GM19035 (cell line): ENCODE measurements around the gene PPP6R1.

Experiments
- ATAC-seq: cut with Tn5 transposase; IDR thresholded peaks from one replicate; pipeline ENCODE4 v1.9.1; 2021; ENCODE audit not compliant: unreplicated experiment

The PPP6R1 gene, protein sequence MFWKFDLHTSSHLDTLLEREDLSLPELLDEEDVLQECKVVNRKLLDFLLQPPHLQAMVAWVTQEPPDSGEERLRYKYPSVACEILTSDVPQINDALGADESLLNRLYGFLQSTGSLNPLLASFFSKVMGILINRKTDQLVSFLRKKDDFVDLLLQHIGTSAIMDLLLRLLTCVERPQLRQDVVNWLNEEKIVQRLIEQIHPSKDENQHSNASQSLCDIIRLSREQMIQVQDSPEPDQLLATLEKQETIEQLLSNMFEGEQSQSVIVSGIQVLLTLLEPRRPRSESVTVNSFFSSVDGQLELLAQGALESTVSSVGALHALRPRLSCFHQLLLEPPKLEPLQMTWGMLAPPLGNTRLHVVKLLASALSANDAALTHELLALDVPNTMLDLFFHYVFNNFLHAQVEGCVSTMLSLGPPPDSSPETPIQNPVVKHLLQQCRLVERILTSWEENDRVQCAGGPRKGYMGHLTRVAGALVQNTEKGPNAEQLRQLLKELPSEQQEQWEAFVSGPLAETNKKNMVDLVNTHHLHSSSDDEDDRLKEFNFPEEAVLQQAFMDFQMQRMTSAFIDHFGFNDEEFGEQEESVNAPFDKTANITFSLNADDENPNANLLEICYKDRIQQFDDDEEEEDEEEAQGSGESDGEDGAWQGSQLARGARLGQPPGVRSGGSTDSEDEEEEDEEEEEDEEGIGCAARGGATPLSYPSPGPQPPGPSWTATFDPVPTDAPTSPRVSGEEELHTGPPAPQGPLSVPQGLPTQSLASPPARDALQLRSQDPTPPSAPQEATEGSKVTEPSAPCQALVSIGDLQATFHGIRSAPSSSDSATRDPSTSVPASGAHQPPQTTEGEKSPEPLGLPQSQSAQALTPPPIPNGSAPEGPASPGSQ

GRCh38 chr19:55258828-55259539, at the start of gene PPP6R1:
TSS of gene PPP6R1 (minus strand) at chr19:55259017. CDS start at chr19:55247103, 11,914 bp downstream.
- peak; percentile 70 for ATAC-seq

DNA sequence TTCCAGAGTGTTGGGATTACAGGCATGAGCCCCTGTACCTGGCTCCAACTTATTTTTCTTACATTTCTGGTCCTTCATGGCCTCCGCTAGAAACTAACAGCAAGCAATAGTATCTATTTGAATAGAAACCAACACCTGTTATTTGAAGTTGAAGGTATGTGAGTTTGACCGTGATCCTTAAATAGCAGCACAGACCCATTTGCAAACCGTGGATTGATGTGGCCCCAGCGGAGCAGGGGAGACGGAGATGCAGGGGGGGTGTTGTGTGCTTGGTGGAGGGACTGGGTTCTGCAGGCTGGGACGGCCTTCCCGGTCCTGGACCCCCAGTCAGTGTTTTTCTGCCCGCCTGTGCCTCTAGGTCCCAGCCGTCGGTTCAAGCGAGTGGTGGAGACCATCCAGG, 49.5 kb upstream of the PPP6R1 start:
- no peak for ATAC-seq

- no peak for ATAC-seq
These were observed 47.9 kb upstream of the PPP6R1 start for GRCh38 chr19:55306712-55307111.

DNA sequence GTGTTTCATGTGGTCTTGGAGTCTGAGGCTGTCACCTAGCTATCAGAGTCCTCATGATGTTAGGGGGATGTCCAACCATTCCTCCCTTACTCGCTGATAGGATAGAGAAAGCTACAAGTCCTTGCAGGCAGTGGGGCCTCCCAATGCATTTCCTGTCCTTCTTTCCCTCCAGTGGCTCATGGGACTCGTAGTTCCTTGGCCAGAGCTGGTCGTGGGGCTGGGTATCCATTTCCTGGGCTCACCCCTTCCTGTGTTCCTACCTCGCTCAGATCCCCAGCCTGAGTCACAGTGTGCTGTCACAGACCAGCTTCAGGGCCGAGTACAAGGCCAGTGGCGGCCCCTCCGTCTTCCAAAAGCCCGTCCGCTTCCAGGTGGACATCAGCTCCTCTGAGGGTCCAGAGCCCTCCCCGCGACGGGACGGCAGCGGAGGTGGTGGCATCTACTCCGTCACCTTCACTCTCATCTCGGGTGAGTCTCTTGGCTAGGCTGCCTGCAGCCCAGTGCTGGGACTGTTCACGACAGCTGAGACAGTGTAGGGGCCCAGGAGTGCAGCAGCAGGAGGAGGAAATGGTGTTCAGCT, 47.3 kb upstream of the PPP6R1 start:
- ATAC-seq: no peak

DNA sequence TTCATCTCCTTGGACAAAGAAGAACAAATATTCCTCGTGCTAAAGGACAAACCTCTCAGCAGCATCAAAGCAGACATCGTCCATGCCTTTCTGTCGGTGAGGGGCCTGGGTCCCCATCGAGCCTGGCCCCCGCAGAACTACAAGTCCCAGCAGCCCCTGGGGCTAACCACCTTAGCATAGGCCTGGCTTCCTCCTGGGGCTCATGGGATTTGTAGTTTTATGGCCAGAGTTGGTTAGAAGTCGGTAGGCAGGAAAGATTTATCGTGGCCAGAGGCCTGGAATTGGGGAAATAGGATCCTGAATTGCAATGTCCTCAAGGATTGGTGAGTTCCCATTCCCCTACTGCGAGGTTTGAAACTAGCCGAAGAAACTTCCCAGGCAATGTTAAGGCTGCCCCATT, 46.7 kb upstream of the PPP6R1 start:
- no peak for ATAC-seq

- no peak for ATAC-seq
These were observed 46.2 kb upstream of the PPP6R1 start for GRCh38 chr19:55304980-55305379.

- ATAC-seq: no peak
These were observed 45.6 kb upstream of the PPP6R1 start for GRCh38 chr19:55304279-55304978.

DNA sequence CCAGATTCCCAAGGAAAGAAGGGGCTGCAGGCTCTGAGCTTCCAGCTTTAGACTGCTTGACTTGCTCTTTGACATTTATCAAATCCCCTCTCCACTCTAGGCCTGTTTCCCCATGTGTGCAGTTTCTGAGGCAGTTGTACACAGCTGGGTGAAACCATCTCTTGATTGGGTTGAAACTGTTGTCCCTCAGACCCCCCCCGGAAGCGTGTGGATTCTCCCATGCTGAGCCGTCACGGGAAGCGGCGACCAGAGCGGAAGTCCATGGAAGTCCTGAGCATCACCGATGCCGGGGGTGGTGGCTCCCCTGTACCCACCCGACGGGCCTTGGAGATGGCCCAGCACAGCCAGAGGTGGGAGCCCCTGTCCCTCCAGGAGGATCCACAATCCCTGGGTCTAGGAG, 44.7 kb upstream of the PPP6R1 start:
- ATAC-seq: no peak

- ATAC-seq: no peak
These were observed 43.5 kb upstream of the PPP6R1 start for GRCh38 chr19:55302318-55302703.

- ATAC-seq: peak; percentile 78
These were observed 42.9 kb upstream of the PPP6R1 start for GRCh38 chr19:55301459-55302317.

DNA sequence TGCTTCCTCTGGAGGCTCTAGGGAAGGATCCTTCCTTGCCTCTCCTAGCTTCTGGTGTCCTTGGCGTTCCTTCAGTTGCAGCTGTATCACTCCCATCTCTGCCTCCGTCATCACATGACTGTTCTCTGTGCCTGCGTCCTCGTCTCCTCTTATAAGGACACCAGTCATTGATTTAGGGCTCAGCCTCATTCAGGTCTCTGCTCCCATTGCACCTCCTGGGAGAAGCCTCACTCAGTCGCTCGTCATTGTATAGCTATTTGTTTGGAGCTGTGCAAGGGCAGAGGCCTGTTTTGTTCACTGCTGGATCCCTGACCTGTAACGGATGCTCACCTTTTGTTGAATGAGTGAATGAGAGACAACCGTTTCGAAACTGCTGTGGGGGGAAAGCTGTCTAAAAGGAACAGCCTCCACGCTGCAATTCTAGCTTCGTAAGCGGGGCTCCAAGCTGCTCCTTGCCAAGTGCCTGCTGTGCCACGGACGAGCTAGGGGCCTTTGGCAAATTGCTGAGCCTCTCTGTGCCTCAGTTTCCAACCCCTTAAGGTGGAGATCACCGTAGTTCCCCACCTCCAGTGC, 42.2 kb upstream of the PPP6R1 start:
- ATAC-seq: no peak

DNA sequence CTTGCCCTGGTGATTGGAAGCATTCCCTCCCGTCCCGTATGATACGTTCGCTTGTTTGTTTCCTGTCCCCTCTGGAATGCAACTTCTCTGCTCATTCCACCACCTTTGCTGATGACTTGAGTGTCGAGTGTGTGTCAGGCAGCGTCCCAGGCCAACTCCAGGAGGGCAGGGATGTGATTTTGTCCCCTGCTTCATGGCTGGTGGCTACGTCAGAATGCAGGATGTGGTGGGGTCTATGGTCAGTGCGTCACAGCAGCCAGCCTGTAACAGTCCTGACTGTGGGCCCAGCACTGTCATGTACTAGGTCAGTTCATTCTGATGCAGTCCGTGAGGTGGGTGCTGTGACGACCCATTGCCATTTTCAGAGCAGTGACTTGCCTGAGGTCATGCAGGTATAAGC, 41.2 kb upstream of the PPP6R1 start:
- no peak for ATAC-seq

- ATAC-seq: no peak
These were observed 38.5 kb upstream of the PPP6R1 start for GRCh38 chr19:55297267-55297666.

DNA sequence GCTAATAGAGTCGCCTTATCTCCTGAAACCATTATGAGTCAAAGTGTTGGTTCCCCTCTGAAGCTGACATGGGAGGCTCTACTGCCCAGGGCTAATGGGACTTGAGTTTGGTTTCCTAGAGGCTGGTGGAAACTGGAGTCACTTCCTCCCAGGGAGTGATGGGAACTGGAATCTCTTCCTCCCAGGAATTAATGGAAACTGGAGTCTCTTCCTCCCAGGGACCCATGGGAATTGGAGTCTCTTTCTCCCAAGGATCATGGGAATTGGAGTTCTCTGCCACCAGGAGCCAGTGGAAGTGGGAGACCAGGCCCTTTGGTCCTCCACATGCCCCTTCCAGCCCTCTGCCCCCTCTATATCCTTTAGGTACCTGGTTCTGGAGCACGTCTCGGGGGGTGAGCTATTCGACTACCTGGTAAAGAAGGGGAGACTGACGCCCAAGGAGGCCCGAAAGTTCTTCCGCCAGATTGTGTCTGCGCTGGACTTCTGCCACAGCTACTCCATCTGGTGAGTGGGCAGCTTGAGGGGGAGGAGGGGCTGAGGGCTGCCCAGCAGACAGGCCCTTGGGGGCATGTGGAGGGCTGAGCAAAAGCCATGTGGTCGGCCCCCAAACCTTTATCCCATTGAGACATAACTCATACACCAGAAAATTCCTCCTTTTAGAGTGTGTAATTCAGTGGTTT, 30.4 kb upstream of the PPP6R1 start:
- ATAC-seq: no peak

DNA sequence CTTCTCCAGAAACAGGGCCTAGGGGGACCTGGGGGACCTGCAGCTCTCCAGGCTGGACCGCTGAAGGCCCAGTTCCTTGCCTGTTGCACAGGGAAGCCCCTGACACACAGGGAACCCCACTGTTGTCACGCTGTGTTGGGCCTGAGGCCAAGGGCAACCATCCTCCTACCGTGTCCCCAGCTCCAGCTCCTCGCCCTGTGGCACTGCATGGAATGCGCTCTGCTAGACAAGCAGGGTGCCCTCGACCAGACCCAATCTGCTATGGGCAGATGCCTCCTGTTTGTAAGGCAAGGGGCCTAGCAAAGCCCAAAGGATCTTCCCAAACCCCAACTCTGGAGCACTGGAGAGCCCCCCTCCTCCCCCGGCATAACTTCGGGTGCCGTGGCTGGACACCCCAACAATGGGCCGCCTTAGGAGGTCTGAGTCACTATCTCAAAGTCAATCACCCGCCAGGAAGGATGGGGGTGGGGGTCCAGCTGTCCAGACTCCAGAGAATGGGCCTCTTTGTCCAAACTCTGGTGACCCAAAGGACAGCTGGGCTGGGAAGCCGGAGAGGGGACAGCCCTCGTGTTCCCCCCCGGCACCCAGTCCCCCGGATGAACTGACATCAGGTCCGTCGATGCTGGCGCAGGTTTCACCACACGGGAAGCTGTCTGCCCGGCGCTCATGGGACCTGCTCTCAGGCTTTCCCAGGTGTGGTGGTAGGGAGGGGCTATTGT, 28.7 kb upstream of the PPP6R1 start:
- no peak for ATAC-seq

DNA sequence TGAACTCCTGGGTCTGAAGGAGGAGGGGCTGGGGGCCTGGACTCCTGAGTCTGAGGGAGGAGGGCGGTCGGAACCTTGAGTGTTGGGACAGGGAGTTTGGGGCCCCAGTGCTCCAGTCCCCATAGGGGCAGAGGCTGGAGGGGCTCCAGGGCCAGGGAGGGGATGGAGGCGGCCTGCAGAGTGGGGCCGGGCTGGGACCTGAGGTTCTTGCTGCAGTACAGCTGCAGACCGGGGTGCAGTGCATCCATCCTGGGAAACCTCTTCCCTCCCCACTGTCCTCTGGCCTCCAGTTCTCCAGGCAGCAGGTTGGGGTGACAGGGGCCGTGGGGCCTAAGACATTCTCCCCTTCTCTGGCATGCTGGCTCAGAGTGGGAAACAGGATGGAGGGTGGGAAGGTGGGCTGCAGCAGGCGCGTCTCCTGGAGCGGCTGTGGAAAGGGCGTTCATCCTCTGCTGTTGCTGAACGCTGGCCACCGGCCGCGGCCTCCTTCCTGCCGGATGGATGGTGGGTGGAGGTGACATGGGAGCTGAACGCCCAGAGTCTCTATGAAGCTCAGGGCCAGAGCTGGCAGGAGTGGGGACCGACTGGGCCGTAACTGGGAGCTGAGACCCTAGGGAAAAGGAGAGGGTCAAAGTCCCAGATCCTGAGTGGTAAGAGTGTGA, 26.5 kb upstream of the PPP6R1 start:
- no peak for ATAC-seq

GRCh38 chr19:55284405-55285058, 25.7 kb upstream of the PPP6R1 start:
- ATAC-seq: no peak
